ENCODE results near the gene TEKT3. TPM values are rescaled to one million over a fixed set of nuclear protein-coding genes. Genes with fewer than 3 reads are reported as not detected.

The TEKT3 gene
- total RNA-seq, 1 donor from 2014 or later: 0.86 TPM

- no peak for DNase-seq (ENCODE audit: low spot score)
- intact Hi-C loops (cut with DNase I): no loop called here
These were observed 84.7 kb downstream of the TEKT3 start for GRCh38 chr17:15256689-15257088.

- intact Hi-C loops (cut with DNase I): no loop called here
- DNase-seq (ENCODE audit: low spot score): no peak
These were observed 85.5 kb downstream of the TEKT3 start for GRCh38 chr17:15255713-15256454.

Other genes starting within 250 kb of the TEKT3 start
- 91.8 TPM for gene PMP22, start 76.3 kb downstream of the TEKT3 start, total RNA-seq
- 1.8 TPM for gene CDRT4, start 126.0 kb upstream of the TEKT3 start, total RNA-seq
- 6.9 TPM for gene TVP23C, start 221.9 kb upstream of the TEKT3 start, total RNA-seq

All from cardiac septum (tissue), 1 donor.